Adrenal gland (tissue), 12 donors: ENCODE data around the gene CSTPP1. TPM values are rescaled to one million over a fixed set of nuclear protein-coding genes. Genes with fewer than 3 reads are reported as not detected.

Experiments
- DNase-seq, 7 donors: peaks; one replicate each; pipeline ENCODE4 v3.0.0-alpha.2; 2019 to 2020
- H3K27ac ChIP-seq, 5 donors: fragments of 200-600 bp; sonication (generic) in 4 of 5; 1 replicate in 3 of 5; 2 replicates in 2 of 5; pipeline versions ENCODE4 v1.5.1 to v1.8.0; 2016 to 2020; ENCODE audit warnings: mild to moderate bottlenecking in 1 of 5
- H3K27me3 ChIP-seq: fragments of 200-600 bp; 2 replicates; pipeline ENCODE4 v1.8.0; 2021
- H3K36me3 ChIP-seq, 2 donors: fragments of 200-600 bp; replicated peaks in 1 of 2; 1 replicate in 1 of 2; 2 replicates in 1 of 2; pipeline versions ENCODE4 v1.5.1 to v1.8.0; 2018 to 2022
- H3K4me1 ChIP-seq, 2 donors: fragments of 200-600 bp; replicated peaks in 1 of 2; 1 replicate in 1 of 2; 2 replicates in 1 of 2; pipeline versions ENCODE4 v1.5.1 to v1.8.0; 2018 to 2021
- H3K4me3 ChIP-seq, 4 donors: fragments of 200-600 bp; sonication (generic) in 3 of 4; one replicate each; pipeline ENCODE4 v1.5.1; 2016 to 2018
- H3K9me3 ChIP-seq, 3 donors: fragments of 200-600 bp; sonication (generic) in 1 of 3; replicated peaks in 1 of 3; 1 replicate in 2 of 3; 2 replicates in 1 of 3; pipeline versions ENCODE4 v1.5.1 to v1.8.0; 2016 to 2021
- POLR2A ChIP-seq, 2 donors: fragments of 450-650 bp; IDR thresholded peaks; one replicate each; pipeline ENCODE4 v1.6.1; 2017; ENCODE audit warnings: antibody characterized with exemption in 2 of 2, mild to moderate bottlenecking in 2 of 2, moderate library complexity in 1 of 2
- WGBS, 4 donors: extraction: QIAGEN DNeasy Blood & Tissue Kit in 2 of 4; methylation state at CpG; one replicate each; pipeline versions ENCODE4 v1.1.5 to v1.1.7; 2013 to 2017; 5-methylcytosine and 5-hydroxymethylcytosine counted together
- intact Hi-C, 2 donors: fragments of 100-400 bp; cut with DNase I; formaldehyde crosslinking; loops; one replicate each; pipeline versions ENCODE4 v1.14.1 to v1.15.0; 2022 to 2023
- polyA plus RNA-seq, 3 donors: library from polyadenylated mRNA; stranded (reverse); fragments of 200-250 nt in 2 of 3; fragments of 350-450 nt in 1 of 3; fragmentation: Illumina TruSeq in 1 of 3; extraction: RNeasy Lipid Tissue Mini Kit (QIAGEN cat#74804) in 1 of 3; gene quantifications; one replicate each; pipeline ENCODE4 v1.2.3, GENCODE V29; 2013 to 2014
- total RNA-seq, 9 donors: library from RNA; depleted of rRNA in 4 of 9; stranded (reverse); fragments of >200 nt in 4 of 9; fragments of 120-200 nt in 1 of 9; fragmentation: NEBNext Ultra II Directional in 1 of 9; extraction: Animal tissue kit (Norgen Biotek cat#: 25700) in 1 of 9; gene quantifications; one replicate each; pipeline versions ENCODE4 v1.1.0 to v1.2.4, GENCODE V29; 2013 to 2023
- TF ChIP-seq, protein P1 (sequence below), 6 experiments: fragments of 450-650 bp in 4 of 6; fragments of 200-600 bp in 2 of 6; sonication (generic) in 1 of 6; IDR thresholded peaks; 1 replicate in 5 of 6; 2 replicates in 1 of 6; pipeline versions ENCODE4 v1.5.1 to v1.8.0; 2016 to 2021; ENCODE audit warnings: antibody characterized with exemption in 6 of 6, mild to moderate bottlenecking in 2 of 6, moderate library complexity in 1 of 6
- donor health status: healthy with polysubstance abuse.
- donor health status: Bipolar disorder and iron deficiency.
- donor health status: DM: yes; HTN: yes; CAD: no.
- donor health status: DM: no; HTN: no; CAD: no.
- donor health status: DM: no; HTN: no; CAD: no.
- donor health status: DM: yes; HTN: yes; CAD: no.

The CSTPP1 gene
- total and polyA plus RNA-seq, 12 donors = 17.6 to 63.0 (median 24.4) TPM

DNA sequence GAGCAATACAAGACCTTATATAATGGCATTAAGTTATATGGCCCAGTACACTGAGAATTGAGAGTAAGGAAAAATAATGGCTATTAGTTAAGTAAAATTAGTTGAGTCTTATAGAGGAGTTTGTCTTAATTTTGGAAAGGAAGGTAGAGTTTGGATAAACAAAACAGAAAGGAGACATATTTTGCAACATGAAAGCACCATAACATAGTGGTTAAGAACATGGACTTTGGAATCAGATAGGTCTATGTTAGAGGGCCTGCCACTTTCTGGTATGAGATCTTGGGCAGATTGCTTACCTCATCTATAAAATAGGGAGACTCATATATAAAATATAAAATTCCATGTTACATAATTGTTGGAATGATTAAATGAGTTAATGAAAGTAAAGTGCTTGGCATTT is 68.9 kb downstream of the CSTPP1 start:
- intact Hi-C loops = no loop called here
- Histone ChIP-seq H3K4me3 (no peak overlapping the region), H3K27ac (peak overlapping the region in 3 of 5 donors; percentile 33 to 55 (median 43)), H3K4me1 (peaks cover 26 to 36% of the 10 kb centered on the region in 2 donors), H3K9me3 (no peaks in the 10 kb centered on the region), H3K36me3 (no peaks in the 10 kb centered on the region), H3K27me3 (no peaks in the 10 kb centered on the region)
- TF ChIP-seq, protein P1, sequence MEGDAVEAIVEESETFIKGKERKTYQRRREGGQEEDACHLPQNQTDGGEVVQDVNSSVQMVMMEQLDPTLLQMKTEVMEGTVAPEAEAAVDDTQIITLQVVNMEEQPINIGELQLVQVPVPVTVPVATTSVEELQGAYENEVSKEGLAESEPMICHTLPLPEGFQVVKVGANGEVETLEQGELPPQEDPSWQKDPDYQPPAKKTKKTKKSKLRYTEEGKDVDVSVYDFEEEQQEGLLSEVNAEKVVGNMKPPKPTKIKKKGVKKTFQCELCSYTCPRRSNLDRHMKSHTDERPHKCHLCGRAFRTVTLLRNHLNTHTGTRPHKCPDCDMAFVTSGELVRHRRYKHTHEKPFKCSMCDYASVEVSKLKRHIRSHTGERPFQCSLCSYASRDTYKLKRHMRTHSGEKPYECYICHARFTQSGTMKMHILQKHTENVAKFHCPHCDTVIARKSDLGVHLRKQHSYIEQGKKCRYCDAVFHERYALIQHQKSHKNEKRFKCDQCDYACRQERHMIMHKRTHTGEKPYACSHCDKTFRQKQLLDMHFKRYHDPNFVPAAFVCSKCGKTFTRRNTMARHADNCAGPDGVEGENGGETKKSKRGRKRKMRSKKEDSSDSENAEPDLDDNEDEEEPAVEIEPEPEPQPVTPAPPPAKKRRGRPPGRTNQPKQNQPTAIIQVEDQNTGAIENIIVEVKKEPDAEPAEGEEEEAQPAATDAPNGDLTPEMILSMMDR (IDR thresholded peaks at IDR 0.05) = no peak
- no peak for TF ChIP-seq POLR2A (IDR thresholded peaks at IDR 0.05)
- DNase-seq = no peak

DNA sequence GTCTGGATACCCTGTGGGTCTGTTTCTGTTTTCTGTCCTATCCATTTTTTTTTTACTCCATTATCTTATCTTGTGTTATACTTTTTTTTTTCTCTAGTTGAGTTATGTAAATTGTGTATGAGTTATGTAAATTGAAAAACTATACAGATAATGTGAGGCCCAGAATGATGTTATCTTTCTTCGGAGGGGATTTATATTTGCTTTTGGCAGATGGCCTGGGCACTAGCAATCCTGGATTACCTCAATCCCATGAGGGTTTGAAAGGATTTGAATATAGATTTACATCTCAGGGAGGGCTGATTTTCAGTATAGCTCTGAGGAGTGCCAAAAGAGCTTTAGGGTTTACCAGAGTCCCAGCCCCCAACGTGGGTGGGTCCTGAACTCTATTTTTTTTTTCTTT is 71.0 kb downstream of the CSTPP1 start:
- Histone ChIP-seq H3K27ac (no peak overlapping the region), H3K4me3 (no peak overlapping the region), H3K27me3 (no peaks in the 10 kb centered on the region), H3K9me3 (no peaks in the 10 kb centered on the region), H3K4me1 (peaks cover 26 to 28% of the 10 kb centered on the region in 2 donors), H3K36me3 (no peaks in the 10 kb centered on the region)
- DNase-seq = no peak
- TF ChIP-seq POLR2A (IDR thresholded peaks at IDR 0.05) = no peak
- TF ChIP-seq, protein P1 (IDR thresholded peaks at IDR 0.05) = no peak
- WGBS, 4 donors = 65 to 79% (median 74%) methylated on average over 2 of the region's 2 CpGs
- intact Hi-C loops = no loop called here

DNA sequence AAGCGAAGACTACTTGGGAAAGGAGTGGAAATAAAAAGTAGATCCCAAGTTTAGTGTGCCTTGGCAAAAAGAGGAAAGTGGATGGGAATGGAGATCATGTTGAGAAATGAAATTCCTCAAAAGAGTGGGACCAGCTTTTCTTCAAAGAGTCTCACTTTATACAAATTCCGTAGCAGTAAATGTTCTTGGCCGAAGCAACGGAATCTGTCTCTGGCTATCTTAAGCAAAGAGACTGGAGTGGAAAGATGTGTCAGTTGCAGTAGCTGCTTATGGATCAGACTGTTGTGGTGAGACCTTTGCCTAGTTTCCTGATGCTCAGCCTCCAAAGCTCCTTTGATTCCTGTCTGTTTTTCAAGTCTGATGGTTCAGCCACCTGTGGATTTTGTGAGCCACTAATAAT is 73.6 kb downstream of the CSTPP1 start:
- TF ChIP-seq, protein P1 (IDR thresholded peaks at IDR 0.05) = no peak
- TF ChIP-seq POLR2A (IDR thresholded peaks at IDR 0.05) = no peak
- Histone ChIP-seq H3K4me3 (no peak overlapping the region), H3K4me1 (peaks cover 1 to 3% of the 10 kb centered on the region in 2 donors), H3K36me3 (no peaks in the 10 kb centered on the region), H3K9me3 (no peaks in the 10 kb centered on the region), H3K27ac (no peak overlapping the region), H3K27me3 (no peaks in the 10 kb centered on the region)
- intact Hi-C loops = no loop called here
- 92 to 94% (median 93%) methylated on average over 4 of the region's 4 CpGs for WGBS, 4 donors
- DNase-seq = no peak

DNA sequence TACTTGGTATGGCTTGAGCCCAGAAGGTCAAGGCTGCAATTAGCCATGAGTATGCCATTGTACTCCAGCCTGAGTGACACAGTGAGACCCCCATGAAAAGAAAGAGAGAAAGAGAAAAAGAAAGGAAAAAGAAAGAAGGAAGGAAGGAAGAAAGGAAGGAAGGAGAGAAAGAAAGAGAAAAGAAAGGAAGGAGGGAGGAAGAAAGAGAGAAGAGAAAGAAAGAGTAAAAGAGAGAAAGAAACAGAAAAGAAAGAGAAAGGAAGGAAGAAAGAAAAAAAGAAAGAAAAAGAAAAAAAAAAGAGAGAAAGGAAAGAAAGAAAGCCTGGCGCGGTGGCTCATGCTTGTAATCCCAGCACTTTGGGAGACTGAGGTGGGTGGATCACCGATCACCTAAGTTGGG is 77.5 kb downstream of the CSTPP1 start:
- no peaks in the 10 kb centered on the region for H3K9me3 ChIP-seq
- no peaks in the 10 kb centered on the region for H3K36me3 ChIP-seq
- no peak for DNase-seq
- no peaks in the 10 kb centered on the region for H3K4me1 ChIP-seq
- WGBS, 4 donors = 97 to 100% (median 99%) methylated on average over 3 of the region's 3 CpGs
- intact Hi-C loops = no loop called here
- H3K27ac ChIP-seq = no peak overlapping the region
- no peak overlapping the region for H3K4me3 ChIP-seq
- TF ChIP-seq, protein P1 (IDR thresholded peaks at IDR 0.05) = no peak
- H3K27me3 ChIP-seq = no peaks in the 10 kb centered on the region
